ENCODE data around the gene RPS4Y1. TPM values are rescaled to one million over a fixed set of nuclear protein-coding genes. Genes with fewer than 3 reads are reported as not detected.

Gene RPS4Y1
- total and polyA plus RNA-seq, 2 of the 4 experiments (the other 2 are of a cell fraction), result not detected

GRCh38 chrY:2896050-2896449 lies 54.6 kb downstream of the RPS4Y1 start:
- no peak for ATAC-seq (ENCODE audit: low read depth)
- dilution Hi-C loops (cut with HindIII; ENCODE audit: low sequenced_read_pairs, unreplicated experiment), result no loop called here
- WGBS, 2 experiments (ENCODE audit: extremely low coverage in 2 of 2, insufficient read length in 1 of 2), result no CpG with 5 or more reads among the region's 2 CpGs

More at GRCh38 chrY:2896050-2896449, 54.6 kb downstream of the RPS4Y1 start:
- no peaks in the 10 kb centered on the region for H3K9me3 ChIP-seq (ENCODE audit: control insufficient read depth, insufficient read depth, low read length)
- no peak overlapping the region for H2AK9ac ChIP-seq (replicated peaks; ENCODE audit: low read depth, low read length, poor library complexity)
- no peak overlapping the region for H2BK20ac ChIP-seq (ENCODE audit: low read depth, low read length)
- no peak overlapping the region for H2BK15ac ChIP-seq (ENCODE audit: low read depth, low read length)
- no peak overlapping the region for H2BK120ac ChIP-seq (ENCODE audit: low read depth, low read length)
- no peak overlapping the region for H3K4me2 ChIP-seq (ENCODE audit: low read depth, low read length)
- no peak overlapping the region for H2AFZ ChIP-seq (replicated peaks; ENCODE audit: low read length, poor library complexity)
- no peaks in the 10 kb centered on the region for H3K9me1 ChIP-seq (ENCODE audit: insufficient read depth, low read length)
- H4K91ac ChIP-seq (ENCODE audit: insufficient read depth, low read depth, low read length), result no peak overlapping the region
- ChIA-PET CTCF (no interaction called here), POLR2A (ENCODE audit: unreplicated experiment) (no interaction called here)
- no peaks in the 10 kb centered on the region for H3K4me1 ChIP-seq (ENCODE audit: control insufficient read depth, insufficient read depth, low read length)
- no peak overlapping the region for H2AK5ac ChIP-seq (ENCODE audit: low read depth, low read length)
- H3K27me3 ChIP-seq (ENCODE audit: control insufficient read depth, insufficient read depth, low read length), result no peaks in the 10 kb centered on the region
- no peak overlapping the region for H4K8ac ChIP-seq (ENCODE audit: low read depth in 2 of 2, low read length in 2 of 2)
- H3K79me1 ChIP-seq (ENCODE audit: low read depth in 1 of 2, low read length in 2 of 2), result no peaks in the 10 kb centered on the region
- H4K5ac ChIP-seq (ENCODE audit: low read depth, low read length), result no peak overlapping the region
- no peak for DNase-seq
- in situ Hi-C loops (cut with MboI; ENCODE audit: low sequenced_read_pairs) (no loop called here), intact Hi-C loops (cut with micrococcal nuclease) (no loop called here)
- no TSS peak for BruUV-seq (replicated peaks)
- H3K14ac ChIP-seq (replicated peaks; ENCODE audit: low read depth, low read length), result no peak overlapping the region
- H3K56ac ChIP-seq (ENCODE audit: extremely low read depth, insufficient read depth, low read length), result no peak overlapping the region
- H4K20me1 ChIP-seq (ENCODE audit: insufficient read depth, low read length), result no peaks in the 10 kb centered on the region
- no peak for TF ChIP-seq MAZ (IDR thresholded peaks at IDR 0.05; ENCODE audit: borderline replicate concordance, low read depth, low read length)
- no peak for TF ChIP-seq ELK1 (IDR thresholded peaks at IDR 0.05; ENCODE audit: borderline replicate concordance, low read depth, low read length)
- no peak for TF ChIP-seq RAD21 (IDR thresholded peaks at IDR 0.05; ENCODE audit: low read length)
- no peak for TF ChIP-seq FOS (IDR thresholded peaks at IDR 0.05; ENCODE audit: low read depth, low read length)
- TF ChIP-seq CEBPB (IDR thresholded peaks at IDR 0.05; ENCODE audit: low read depth, low read length), result no peak
- no peak for TF ChIP-seq POLR2A (IDR thresholded peaks at IDR 0.05; ENCODE audit: low read depth, low read length)
- TF ChIP-seq SMC3 (IDR thresholded peaks at IDR 0.05; ENCODE audit: low read depth, low read length), result no peak
- no peak for TF ChIP-seq MXI1 (IDR thresholded peaks at IDR 0.05; ENCODE audit: borderline replicate concordance, low read depth, low read length)
- TF ChIP-seq RFX5 (IDR thresholded peaks at IDR 0.05; ENCODE audit: low read depth, low read length), result no peak
- H3K4me3 ChIP-seq (ENCODE audit: insufficient read depth, low read depth, low read length), result no peak overlapping the region
- H3K9ac ChIP-seq (ENCODE audit: low read depth, low read length), result no peak overlapping the region
- no peak overlapping the region for H3K23ac ChIP-seq (ENCODE audit: low read depth, low read length)
- H3K4ac ChIP-seq (ENCODE audit: low read depth, low read length), result no peak overlapping the region
- H3K18ac ChIP-seq (ENCODE audit: low read depth, low read length), result no peak overlapping the region
- H3K27ac ChIP-seq (ENCODE audit: insufficient read depth, low read length), result no peak overlapping the region
- H2BK5ac ChIP-seq (ENCODE audit: low read depth, low read length, poor library complexity, severe bottlenecking), result no peak overlapping the region
- H3K36me3 ChIP-seq (ENCODE audit: control insufficient read depth, insufficient read depth, low read length), result no peaks in the 10 kb centered on the region
